GM18498 (cell line): Measurements from ENCODE around the gene ZEB2.

Experiments used
- ATAC-seq: cut with Tn5 transposase; IDR thresholded peaks from one replicate; pipeline ENCODE4 v1.9.1; 2021; ENCODE audit warnings: mild to moderate bottlenecking, moderate library complexity; ENCODE audit not compliant: unreplicated experiment

The ZEB2 gene

DNA sequence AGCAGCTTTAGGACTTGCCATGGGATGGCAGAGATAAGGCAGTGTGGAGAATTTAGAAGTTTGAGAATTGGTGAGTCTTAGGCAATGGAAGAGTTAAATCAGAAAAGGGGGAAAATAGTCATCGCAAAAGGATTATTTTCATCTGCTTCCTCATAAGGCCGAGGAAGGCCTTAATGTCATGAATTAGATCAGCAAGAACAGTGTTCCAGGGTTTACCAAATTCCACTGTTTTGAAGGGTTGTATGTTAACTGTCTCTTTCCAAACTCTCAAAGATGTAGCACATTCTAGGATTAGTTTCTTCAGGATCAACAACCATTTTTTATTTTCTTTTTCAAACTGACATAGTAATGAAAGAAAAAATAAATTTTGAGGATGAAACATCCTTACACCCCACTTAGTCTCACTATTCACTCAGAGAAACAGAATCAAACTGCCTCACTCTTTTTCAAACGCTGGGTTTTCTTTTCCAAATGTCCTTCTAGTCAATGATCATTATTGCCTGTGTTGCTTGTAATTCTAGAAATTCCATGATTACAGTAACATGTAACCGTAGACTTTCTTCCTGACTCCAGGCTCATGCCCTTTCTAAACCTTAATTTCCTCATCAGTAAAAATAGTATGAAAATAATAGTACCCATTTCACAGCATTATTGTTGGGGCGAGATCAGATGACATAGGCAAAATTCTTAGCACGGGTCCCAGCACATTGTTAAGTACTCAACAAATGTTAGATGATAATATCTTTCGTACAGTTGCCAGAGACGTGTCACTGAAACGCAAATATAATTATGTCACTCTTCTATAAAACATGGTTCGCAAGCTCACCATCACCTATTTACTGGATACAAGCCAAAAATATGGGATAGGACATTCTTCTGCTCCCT lies 23.6 kb downstream of the ZEB2 start:
- no peak for ATAC-seq

DNA sequence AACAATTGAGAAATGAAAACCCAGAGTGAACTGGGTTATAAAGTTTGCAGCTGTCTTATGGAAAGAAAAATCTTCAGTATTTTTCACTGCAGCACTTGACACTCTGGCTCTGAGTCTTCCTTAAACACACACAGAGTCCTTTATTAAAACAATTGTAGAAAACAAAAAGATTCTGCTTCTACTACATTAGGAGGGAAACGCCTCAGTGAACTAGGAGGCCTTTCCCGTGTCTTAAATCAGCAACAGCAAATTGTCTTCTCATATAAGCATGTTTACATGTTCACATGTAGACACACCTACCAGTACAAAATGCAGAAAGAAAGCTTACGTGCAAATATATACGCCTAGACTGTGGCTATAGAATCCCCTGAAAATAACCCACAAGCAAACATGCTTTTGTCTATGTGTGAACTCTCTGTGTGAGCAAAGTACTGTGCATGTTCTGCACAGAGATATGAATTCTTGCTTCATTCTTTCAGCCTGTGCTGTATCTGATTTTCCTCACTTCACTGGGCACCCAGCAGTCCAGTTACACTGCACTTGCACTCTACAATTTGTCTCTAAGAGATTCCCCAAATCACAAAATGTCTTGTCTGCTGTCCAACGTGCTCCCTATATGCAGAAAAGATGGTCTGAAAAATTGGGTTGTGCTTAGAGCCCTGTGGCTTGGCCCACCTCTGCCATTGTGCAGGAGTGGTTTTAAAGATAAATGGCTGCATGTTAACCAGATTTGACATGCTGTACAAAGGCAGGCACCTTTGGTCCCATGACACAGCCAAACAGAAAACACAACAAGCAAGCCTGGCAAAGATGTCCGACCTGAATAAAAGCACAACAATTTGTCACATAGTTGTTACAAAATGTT lies 24.5 kb downstream of the ZEB2 start:
- no peak for ATAC-seq

DNA sequence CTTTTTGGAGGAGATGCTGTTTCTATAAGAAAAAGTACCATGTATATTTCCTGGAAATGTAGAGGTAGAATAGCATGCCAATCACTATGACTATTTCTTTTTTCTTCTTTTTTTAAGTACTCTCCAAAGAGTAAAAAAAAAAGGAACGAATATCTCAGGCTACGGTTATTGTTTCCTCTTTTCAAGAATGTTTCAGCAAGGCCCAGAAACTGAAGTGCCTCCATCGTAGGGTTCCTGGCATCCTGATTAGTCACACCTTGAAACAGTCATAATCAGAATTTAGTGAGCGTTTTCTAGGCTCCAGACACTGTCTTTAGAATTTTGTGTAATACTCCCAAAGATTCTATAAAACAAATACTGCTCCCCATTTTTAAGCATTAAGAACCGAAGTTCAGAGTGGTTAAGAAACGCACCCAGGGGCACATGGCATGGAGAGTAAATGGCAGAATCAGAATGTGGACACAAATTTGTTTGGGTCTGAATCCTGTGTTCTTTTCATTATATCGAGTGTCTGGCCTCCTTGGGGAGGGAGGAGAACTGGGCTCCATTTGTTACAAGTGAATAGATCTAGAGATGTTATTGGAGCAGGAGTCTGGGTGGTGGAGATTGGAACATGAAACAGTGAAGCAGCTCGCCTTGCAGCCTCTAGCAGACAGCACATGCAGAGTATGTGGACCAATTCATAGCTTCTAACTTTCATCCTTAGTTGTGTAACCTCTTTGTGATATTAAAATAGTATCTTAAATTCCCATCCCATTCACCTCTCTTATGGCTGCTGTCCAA lies 26.7 kb downstream of the ZEB2 start:
- no peak for ATAC-seq

DNA sequence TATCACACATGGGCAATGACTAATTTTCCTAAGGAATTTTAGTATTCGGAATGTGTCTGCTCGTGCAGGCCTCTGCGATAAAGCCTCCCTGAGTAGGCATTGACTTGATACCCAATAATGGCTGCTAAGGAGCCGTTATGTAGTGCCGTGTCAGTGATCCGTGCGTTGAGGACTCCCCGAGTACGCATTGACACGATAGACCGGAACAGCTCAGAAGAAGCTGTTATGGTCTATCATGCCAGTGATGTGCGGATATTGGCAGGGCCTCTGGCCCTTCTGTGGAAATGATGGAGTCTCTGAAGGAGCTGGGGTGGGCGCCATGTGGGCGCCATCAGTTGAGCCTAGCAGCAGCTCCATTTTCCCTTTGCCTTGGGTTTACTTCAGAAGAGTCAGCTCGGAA lies 29.1 kb downstream of the ZEB2 start:
- ATAC-seq = no peak

DNA sequence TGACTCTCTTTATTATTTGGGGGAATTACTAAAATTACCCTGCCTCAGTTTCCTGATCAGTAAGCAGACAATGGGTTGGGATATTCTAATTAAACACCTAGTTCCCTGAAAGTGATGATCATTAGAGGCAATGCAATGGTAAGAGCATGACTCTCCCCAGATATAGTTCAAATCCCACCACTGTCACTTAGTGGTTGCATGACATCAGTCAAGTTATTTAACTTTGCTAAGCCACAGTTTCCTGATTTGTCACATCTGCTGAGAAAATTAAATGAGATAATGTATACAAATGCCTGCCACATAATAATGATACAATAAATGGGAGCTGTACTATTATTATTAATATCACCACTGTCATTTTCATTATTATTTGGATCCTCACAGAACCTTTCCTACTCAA lies 29.9 kb downstream of the ZEB2 start:
- ATAC-seq = no peak

DNA sequence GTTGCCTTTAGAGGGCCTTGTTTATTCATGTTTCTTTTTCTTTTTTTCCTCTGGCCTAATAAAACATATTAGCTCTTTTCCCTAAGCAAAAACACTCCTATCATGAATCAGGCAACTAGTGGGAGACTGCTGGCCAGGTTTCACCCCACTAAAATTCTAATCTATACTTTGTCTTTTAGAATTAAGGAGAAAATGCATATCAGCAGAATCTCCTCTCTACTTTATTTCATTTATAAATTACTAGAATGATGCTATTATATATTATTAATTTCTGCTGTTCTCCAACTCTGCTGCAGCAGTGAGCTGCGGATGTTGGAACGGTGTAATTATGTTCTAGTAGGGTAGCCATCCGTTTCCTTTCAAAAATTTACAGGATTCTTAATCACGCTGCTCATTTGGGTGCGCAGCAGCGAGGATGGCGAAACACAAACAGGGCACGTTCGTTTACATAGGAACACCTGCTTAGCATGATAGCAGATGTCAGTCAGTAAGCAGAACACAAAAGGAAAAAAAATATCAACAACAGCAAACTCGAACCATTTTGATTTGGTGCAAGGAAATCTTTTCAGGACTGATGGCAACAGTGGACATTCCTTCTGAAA lies 30.5 kb downstream of the ZEB2 start:
- no peak for ATAC-seq

DNA sequence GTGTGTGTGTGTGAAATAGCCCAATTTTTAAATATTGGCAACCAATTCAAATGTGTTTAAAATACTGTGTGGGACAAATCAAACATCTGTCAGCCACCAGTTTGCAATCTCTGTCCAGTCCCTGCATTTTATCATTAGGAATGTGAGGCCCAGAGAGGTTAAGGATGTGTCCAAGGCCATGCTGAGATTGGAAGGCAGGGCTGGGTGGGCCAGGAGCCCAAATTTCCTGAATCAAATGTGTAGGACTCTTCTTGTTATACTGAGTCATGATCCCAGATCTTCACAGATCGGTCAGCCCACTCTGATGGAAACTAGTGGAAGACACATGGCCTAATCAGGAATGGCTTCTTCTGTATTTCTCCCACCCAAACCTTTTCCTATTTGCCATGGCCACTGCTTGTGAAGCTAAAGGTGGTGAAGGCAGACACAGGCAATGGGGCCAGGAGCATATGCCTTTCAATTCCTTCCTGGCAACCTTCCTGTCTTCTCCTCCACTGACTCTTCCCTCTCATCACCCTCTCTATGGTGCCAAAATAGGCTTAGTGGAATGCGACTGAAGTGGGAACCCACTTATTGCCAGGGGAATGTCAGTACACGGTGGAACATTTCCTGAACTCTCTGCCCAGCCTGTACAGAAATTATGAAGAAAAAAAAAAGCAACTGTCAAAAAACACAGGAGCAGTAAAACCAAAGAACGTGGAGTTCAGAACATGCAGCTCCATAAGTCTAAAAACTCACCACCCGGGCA lies 35.5 kb downstream of the ZEB2 start:
- ATAC-seq = no peak

DNA sequence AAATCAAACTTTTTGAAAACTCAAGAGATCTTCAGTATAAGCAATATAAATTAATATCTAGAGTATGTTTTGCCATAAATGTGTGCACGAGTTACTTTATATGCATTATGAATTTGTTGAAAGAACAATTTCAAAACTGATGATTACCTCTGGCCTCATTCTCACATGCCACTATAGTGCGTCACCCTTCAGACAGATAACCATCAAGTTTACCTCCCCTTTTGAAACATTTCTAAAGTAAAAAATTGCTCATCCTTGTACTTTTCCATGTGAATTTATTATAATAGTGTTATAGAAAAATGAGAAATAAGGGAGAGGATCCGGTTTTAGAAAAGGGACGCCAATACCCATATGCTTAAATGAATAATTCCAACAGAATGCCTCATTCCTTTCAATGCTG lies 38.3 kb downstream of the ZEB2 start:
- no peak for ATAC-seq

DNA sequence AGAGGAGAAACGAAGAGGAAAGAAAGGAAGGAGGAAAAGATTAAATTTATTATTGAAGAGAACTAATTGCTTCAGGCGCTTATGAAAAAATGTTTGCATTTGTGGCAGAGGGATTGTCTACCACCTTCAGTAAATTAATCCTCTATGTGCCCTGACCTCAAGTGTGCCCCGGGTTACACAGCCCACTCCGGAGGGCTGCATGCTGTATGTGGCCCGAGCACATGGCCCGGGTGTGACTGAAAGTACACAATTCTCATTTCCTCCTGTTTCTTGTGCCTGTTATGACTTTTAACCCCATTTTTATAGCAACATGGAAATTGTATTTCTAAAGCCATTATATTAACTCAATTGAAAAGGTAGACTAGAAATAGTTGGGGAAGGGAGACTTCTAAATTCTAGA lies 38.8 kb downstream of the ZEB2 start:
- ATAC-seq = no peak

DNA sequence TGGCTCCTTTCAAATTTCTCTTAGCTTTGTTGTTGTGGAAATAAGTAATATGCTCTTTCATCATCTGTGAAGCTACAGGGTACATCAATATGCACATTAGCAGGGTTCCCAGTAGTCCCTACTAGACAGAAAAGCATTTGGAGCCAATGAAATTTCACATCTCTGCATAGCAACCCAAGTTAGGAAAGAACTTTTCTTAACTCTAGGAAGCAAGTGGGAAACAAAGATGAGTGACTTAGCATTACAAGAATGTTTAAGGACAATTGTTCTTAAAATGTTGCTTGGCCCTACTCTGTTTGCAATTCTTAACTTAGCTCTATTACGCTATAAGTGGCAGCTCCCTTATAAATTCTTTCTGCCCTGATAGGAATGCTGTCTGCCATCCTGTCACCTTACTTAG lies 39.6 kb downstream of the ZEB2 start:
- ATAC-seq = no peak

DNA sequence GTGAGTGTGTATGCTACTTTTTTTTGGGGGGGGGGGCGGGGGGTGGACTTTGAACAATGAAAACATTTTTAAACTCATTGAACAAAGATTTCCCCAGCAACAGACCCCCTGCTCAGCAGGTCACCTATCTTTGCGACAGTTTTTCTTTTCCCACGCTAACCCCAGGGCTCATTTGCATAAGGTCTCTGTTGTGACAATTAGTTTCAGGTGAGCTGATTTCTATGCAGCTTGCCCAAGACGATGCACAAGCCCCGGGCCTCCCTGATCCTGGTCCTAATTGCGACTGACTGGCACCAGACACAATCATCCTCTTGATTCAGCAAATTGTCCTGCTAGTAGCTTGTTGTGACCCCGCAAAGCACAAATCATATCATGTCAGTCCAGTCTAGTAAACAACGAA lies 40.3 kb downstream of the ZEB2 start:
- ATAC-seq = no peak

DNA sequence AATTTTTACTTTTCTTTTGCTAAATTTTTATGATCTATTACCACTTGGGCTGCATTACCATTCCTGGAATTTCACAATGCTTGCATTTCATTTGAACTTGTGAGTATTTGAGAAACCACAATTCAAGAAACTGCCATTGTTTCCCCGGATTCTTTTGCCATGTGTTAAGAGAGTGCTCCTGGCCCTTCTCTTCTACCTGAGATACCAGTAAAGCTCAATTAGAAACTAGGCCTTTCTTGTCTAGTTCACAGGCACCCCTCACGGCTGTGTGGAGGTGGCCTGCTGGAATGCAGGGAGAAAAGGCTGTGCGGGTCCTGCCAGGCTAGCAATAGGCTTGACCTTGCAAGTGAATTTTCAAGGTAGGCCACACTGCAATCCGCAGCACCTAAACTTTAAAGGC lies 40.8 kb downstream of the ZEB2 start:
- ATAC-seq = no peak

DNA sequence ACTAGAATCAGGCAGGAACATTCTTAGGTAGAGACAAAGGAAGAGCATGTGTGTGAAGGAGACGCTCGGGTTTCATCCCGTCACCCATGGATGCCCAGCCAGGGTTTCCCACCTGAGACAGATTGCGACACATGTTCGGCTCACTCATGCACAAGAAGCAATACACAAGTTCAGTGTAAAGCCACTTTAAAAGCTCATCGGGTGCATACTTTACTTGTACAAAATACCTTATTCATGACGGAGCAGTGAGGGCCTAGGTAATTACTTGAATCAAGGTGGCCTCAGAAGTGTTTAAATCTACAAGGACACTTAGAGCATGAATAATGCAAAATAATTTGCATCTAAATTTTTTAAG lies 42.0 kb downstream of the ZEB2 start:
- no peak for ATAC-seq

DNA sequence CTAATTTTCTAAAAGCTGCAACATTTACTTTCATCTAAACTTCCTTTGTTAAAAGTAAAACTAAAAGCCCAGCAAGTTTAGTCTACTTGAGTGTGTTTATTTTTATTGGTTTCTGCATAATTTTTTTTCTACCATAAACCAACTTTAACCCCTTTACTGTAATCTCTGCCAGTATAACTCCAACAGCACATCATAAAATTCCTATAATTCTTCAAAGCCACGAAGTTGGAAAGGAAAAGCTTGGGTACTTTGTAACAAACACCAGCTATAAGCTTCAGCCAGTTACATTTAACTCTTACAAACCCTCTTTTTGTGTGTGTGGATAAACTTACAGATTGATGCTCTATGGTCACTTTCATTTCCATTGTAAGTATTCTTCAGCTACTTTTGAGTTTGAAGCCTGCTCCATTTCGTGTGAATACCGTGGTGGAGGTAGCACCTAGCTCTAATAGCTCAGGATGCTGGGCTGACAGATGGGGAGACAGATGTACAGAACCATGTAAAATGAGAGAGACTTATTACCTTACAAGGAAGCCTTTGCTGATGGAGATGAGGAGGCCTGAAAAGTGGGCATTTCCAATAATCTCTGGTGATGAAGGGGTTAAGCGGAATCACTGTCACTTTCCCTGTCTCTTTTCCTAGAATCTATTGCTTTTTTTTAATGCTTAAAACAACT lies 42.5 kb downstream of the ZEB2 start:
- no peak for ATAC-seq

DNA sequence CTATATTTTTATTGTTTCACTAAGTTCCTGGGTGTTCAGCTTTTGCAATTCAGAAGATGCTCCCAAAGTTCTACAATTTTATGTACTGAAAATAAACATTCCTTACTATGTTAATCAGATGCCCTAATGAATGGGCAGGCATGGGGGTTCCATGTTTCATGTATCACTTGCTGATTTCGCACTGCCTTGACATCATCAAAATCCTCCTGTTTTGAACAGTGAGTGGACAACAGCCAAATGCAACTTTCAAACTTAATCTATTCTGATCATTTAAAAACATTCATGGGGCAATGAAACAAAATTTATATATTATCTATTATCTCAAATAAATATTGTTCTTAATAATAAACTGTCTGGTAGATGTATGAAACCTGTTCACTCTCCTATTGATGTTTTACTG lies 43.2 kb downstream of the ZEB2 start:
- no peak for ATAC-seq

DNA sequence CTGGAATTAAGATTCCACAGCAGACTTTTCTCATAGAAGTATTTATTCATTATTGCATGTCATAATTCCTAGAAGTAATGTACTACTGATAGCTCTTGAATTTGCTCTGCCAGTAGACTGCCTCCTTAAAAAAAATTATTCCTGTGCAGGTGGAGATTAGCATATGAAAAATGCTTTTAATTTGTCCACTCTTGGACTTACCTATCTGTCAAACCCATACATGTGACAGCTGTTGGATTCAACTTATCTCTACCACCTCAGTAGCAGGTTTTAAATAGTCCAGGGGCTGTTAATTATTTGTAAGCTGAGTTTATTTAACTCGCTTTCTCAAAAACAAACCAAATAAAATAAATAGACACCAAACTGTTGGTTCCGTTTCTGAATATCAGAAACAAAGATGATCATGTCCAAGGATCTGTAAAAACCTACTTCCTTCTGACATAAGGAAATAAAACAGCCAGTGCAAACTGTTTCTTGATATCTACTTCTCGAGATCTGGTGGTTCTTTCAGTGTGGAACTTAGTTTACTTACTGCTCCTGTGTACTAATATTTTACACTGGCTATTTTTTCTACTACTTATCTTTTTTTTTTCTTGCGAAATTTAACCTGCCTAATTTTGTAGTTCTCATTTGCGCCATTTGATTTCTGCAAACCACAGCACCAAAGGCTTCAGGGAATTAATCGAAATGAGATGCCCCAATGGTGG lies 44.2 kb downstream of the ZEB2 start:
- ATAC-seq = no peak

DNA sequence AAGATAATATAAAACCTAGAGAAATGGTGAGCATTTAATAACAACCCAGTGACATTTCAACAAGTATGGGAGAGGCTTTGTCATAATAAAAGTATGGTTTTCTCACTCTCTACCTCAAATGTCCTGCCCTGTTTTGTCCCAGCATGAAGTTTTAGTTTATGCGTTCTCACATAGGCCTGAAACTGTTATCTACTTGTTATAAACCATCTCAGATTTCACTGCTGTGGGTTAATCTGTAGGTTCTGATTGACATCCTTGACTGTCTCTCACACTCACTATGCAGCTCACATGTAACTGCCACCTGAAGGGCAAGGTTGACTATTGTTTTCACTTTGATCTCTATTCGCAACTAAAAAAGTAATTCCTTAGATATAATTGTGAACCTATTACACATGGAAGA lies 44.9 kb downstream of the ZEB2 start:
- ATAC-seq = peak; percentile 41

DNA sequence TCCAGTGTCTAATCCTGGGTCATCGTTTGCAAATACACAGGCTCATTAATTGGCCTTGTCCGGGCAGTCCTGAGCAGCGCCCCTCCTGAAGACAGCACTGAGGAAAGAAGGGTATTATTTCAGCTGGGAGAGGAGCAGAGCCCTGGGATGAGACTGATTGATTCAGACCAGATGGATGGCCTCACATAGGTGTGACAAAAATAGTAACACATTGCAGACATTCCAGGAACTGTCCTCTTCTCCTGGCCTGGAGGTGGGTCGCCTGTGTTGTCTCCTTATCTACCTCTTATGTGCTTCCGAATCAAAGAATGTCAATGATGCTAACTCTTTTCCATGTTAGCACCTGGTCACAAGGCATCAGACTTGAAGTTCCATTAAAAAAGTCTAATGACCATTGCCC lies 45.9 kb downstream of the ZEB2 start:
- no peak for ATAC-seq

DNA sequence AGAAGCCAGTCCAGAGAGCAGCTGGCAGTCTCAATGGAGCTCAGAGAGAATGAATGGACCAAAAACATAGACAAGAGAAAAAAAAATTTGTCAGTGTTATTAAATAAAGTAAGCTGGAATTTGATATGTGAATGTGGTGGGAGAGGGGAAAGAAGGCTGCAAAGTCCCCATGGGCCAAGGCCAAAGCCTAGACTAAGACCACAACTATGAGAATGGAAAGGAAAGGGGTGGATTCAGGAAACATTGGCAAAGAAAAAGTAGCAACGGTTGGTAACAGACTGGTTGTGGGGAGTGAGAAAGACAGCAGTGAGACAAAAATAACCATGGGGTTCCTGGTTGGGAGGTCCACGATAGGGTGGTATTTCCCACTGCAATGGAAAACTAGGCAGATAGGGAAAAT lies 47.0 kb downstream of the ZEB2 start:
- no peak for ATAC-seq
